KBM-7 (cell line): ENCODE measurements around the gene JAZF1.

Experiments used
- DNase-seq: peaks from one replicate; pipeline ENCODE4 v3.0.0-alpha.2; 2015
- in situ Hi-C: fragments of 300-500 bp; cut with MboI; formaldehyde crosslinking; loops from 2 replicates; pipeline ENCODE4 v1.14.3; 2020; ENCODE audit warnings: low sequenced_read_pairs, low pct_unique_long_range_greater_than_20kb, mixed read lengths

Gene JAZF1

DNA sequence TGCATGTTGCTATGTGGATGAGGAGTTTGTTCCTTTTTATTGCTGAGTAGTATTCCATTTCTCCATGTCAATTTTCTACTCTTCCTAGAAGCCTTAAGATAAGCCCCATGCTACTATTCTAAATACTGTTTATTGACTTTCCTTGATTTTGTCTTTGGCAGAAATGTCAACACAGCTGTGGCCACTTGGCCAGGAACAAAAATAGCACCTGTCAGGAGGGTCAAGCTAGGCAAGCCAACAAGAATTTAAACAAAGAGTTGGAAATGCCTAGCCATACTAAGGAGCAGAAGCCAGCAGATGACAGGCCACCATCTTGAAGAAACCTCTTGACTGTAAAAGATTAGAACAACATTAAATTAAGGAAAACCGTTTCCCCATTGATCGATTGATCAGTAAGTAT, 34.7 kb downstream of the JAZF1 start:
- in situ Hi-C loops, result no loop called here

DNA sequence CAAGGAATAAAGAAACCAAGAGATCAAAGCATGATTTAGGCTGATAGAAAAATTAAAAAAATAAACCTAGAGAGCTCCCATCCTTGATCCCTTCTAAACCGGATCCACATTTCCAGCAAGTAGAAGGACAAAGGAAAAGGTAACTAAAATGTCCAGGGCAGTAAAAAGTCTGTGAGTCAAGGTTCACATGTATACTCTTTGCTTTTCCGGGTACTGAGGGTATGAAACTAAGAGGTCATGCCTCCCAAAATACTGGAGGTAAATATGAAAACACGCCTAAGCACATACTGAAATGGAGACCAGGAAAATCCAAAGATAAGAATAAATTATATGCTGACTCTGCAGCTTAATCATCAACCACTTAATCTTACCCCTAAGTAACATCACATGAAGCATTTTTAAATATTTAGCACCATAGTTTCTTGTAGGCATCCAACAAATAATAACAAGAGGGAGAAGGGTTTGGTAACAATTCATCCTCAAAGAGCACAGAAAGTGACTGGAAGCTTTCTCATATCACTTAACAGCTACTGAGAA, 35.4 kb downstream of the JAZF1 start:
- in situ Hi-C loops, result no loop called here

More for the DNA sequence above, 34.7 kb downstream of the JAZF1 start:
- DNase-seq, result no peak

DNA sequence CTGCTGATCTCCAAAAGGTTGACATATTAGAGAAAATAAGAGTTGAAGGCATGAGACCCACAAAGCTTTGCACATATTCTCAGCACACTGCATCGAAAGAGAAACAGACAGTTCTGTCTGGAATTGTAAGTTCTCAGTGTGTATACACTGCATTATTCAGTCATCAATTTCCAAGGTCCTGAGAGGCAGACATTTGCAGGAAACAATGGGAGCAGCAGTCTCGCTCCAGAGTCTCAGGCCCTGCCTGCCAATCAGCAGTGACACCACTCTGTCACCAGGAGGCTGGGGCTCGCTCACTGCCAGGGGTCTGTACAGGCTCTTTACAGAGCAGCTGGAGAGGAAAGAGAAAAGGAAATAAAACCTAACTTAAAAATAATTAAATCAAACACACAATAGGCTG, 36.3 kb downstream of the JAZF1 start:
- DNase-seq, result no peak
- in situ Hi-C loops, result no loop called here

More for the DNA sequence above, 35.4 kb downstream of the JAZF1 start:
- no peak for DNase-seq

DNA sequence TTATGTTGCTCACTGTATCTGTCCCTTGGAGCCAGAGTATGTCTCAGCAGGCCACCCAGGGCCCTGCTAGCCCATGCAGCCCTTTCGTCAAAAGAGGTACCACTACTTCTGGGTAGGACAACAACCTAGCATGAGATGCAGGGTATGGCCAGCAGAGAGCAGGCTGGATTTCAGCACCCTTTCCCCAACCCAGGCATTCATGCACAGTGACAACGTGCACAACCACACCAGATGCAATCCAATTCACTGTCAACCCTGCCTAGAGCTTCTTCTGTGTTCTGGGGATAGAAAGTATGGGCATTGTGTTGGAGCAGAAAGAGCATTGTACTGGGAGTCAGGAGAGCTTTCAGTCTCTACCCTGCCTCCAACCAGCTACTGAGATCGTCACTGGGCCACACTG, 37.9 kb downstream of the JAZF1 start:
- in situ Hi-C loops, result no loop called here

DNA sequence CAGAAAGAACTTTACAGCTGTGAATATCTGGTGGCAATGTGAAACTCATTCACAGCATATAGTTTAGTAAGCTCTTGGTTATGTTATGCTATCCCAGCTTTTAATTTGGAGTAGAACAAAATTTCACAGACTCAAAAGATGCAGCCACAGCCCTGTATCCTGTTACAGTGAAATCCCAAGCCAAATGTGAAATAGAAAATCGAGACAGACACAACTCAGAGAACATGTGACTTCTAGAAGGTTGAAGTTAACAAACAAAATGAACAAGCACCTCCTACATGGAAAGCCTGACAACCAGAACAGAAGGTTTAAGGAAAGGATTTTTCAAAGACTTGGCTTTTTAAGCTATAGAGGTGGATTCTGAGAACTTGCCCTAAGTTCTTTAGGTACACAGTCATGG, 39.6 kb downstream of the JAZF1 start:
- DNase-seq, result no peak
- in situ Hi-C loops, result no loop called here

More for the DNA sequence above, 37.9 kb downstream of the JAZF1 start:
- DNase-seq, result no peak

DNA sequence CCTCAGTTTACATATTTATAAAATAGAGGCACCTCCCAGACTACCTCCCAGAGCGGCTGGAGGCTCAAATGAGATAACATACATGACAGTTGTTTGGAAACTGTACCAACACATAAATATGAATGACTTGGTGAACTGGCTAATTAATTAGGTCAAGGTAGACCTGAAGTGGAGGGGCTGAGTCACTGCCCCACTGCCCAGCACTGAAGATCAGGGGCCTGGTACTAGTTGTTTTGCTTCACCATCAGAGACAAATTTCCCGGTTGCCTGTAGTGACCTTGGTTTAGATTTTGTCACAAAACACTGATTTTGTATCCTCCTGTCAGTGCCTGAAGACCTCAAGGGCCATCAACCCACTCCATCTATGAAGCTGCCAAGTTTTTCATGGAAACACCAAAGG, 41.8 kb downstream of the JAZF1 start:
- in situ Hi-C loops, result no loop called here
- DNase-seq, result no peak

DNA sequence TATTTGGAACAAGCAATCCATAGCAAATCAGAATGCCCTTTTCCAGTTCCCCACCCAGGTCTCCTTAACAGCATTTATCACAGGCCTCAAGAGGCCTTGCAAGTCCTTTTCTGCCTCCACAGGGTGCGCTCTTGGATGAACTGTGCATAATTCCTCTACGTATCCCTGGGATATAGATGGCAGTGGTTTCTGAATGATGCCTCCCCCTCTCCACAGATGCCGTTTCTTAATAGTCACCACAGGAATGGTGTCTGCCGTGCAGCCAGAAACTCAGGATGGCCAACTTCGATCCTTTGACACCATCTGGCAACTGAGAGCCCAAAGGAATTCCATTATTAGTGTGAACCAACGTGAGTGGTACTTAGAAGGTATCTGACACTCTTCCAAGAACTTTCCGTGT, 43.1 kb downstream of the JAZF1 start:
- in situ Hi-C loops, result no loop called here
- no peak for DNase-seq

DNA sequence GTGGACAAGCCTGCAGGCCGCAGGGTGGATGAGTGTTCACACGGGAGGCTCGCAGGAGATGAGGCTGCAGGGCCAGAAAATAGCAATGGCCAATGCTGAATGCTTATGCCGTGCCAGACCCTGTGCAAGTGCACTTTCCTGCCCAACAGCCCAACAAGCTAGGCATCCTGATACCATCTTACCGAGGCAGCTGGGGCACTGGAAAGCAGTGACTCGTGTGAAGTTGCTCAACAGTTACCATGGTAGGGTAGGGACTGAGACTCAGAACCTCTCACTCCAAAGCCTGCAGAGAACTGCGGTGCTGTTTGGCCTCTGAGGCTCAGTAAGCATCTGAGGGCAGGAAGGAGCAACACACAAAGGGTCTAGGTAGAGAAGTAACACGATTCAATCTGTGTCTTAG, 43.7 kb downstream of the JAZF1 start:
- DNase-seq, result no peak
- in situ Hi-C loops, result no loop called here

DNA sequence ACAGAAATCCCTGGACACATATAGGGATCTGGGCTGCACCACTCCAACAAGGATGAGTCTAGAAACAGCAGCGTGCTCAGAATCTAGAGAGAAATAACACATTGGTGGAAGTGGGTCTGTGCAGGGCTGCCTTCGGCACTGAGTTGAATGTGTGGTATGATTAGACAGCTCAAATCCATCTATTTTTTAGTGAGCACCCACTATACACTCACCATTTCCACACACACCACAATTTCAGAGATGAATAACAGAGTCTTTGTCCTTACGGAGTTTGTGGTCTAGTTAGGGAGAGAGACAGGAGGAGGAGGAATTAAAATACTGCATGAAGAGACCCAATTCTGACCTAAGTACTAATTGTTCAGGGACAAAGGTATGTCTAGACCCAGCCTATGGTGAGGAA, 44.2 kb downstream of the JAZF1 start:
- in situ Hi-C loops, result no loop called here
- DNase-seq, result no peak

DNA sequence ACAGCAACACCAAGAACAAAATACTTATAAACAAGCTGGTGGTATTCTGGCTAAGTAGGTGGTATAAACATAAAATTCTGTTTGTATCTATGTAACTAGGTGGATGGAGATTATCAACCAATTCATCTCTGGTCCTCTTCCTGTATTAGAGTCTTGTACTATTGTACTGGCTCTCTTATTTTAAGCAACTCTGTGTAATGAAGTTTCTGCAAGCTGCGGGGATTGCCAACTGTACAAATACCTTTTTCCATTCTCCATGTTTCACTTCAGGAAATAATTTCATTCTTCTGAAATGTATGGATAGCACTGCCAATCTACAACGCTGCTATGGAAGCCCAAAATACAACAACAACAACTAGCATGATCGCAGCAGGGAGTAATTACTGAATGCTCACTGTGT, 44.8 kb downstream of the JAZF1 start:
- in situ Hi-C loops, result no loop called here
- DNase-seq, result no peak

DNA sequence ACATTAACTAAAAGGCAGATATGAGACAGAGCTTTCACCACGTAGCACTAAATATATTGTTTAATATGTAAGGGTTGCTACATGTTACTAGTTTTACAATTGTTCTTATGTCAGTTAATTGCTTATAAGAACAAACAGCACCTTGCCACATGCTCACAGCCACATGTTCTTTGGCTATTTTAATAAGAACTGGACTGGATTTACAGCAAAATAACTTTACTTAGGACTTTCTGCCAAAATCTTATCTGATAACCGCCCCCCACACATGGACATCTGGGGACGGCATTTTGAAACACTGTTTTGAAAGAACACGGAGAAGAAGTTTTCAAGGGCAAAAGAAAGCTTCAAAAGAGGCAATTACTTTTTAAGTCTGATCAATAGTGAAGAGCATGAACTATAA, 45.3 kb downstream of the JAZF1 start:
- in situ Hi-C loops, result no loop called here
- no peak for DNase-seq

DNA sequence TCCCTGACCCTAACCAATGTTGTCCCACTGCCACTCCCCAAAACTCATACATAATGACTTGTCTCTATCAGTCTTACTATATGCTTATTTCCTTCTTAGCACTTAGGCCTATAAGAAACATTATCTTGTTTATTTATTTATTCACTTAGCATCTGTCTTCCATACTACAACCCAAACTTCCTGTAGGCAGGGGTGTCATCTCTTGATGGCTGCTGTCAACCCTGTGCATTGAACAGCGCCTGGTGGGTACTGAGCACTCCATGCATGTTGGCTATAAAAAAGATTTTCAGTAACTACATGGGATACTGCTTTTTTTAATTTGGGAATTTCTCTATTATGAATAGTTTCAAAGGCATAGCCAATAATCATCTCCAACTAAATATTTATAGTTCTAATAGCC, 46.7 kb downstream of the JAZF1 start:
- in situ Hi-C loops, result no loop called here
- DNase-seq, result no peak

DNA sequence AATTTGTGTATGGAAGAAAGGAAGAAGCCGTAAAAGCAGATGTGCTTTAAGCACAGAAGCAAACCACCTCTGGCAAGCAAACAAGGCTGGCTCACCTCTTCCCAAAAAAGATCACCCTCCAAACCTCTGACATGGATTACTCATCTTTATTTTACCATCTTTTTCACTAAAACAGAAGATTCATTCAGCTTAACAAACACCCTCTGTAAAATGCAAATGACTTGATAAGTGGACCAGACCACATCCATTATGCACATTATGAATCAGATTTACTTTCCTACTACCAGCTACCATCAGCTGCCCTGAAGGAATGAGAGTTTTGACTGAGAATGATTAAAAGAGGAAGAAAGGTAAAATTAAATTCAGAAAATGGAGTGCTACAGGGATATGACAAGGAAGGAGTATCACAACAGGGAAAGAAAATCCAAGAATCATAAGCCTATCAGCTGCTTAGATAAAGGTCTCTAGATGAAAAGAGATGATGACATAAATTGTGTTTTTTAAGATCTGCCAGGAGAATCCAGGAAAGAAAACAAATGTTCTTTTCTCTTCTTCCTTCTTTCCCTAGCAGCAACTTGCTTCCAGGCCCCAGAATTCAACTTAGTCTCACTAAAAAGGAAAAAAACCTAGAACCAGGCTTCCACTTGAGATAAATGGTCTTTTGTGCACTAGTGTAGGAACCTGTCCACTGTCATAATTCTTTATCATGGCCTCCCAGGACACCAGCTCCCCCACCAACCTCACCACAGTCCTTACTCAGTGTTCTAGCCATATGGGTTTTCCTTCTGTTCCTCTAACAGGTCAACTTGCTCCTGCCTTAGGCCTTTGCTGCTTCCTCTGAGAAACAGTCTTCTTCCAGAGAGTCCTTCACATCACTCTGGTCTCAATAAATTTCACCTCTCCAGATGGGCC, 47.4 kb downstream of the JAZF1 start:
- in situ Hi-C loops, result no loop called here

DNA sequence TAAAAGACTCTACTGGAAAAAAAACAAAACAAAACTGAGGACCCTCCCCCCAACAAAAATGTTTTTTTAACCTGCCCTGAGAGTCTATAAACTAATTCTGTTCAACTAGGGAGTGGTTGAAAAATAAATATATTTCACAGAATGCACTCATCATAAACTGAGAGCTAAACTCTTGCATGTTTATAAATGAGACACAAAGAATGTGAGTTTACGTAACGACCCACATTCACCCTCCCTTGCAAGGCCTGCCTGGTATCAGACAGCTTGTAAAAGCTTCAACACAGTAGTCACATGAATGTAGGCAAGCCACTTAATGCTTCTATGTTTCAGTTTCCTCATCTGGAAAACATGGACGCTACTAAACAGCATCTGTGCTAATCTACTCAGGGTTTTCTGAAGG, 50.3 kb downstream of the JAZF1 start:
- no peak for DNase-seq
- in situ Hi-C loops, result no loop called here

More for the DNA sequence above, 47.4 kb downstream of the JAZF1 start:
- DNase-seq, result no peak

DNA sequence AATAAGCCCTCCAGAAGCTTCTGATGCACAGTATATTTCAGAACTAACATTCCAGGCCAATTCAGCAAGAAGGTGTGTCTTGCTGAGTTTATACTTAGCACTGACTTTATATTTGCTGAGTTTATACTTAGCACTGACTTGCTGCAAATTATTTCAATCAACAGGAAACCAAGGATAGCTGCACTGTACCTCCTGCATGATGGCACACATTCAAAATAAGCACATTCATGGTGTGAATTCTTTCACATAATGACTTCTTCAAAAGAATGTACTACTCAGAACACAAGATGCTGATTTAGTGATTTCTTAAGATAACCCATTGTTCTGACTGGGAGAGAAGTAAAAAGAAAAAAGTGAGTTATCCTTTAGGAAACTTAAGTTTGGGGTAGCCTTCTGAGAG, 52.0 kb downstream of the JAZF1 start:
- no peak for DNase-seq
- in situ Hi-C loops, result no loop called here

DNA sequence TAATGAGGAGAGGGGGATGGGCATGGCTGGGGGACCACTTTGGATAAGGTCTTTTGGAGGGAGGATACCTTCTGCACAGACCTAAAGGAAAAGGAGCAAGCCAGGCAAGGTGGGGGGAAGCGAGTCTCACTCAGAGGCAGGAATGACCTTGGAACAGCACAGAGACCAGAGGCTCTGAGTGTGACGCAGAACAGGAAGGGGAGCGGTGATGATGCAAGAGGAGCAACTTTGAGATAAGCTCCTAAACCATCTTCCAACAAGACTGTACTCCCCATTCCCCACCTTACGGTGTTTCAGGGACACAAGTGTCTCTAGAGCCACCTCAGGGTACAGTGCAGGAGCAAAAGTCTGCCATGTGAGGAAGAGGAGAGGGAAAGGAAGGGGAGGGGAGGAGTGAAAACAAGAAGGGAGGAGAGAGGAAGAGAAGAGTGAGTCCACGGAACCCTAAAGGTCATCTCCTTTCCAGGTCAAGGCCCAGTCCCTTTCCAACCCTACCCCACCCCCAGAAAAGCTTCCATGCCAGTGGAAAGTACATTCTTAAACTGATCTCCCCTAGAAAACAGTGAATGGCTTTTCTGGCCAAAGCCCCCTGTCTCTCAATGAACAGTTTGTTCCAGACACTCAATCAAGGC, 54.1 kb downstream of the JAZF1 start:
- in situ Hi-C loops, result no loop called here
- DNase-seq, result no peak

DNA sequence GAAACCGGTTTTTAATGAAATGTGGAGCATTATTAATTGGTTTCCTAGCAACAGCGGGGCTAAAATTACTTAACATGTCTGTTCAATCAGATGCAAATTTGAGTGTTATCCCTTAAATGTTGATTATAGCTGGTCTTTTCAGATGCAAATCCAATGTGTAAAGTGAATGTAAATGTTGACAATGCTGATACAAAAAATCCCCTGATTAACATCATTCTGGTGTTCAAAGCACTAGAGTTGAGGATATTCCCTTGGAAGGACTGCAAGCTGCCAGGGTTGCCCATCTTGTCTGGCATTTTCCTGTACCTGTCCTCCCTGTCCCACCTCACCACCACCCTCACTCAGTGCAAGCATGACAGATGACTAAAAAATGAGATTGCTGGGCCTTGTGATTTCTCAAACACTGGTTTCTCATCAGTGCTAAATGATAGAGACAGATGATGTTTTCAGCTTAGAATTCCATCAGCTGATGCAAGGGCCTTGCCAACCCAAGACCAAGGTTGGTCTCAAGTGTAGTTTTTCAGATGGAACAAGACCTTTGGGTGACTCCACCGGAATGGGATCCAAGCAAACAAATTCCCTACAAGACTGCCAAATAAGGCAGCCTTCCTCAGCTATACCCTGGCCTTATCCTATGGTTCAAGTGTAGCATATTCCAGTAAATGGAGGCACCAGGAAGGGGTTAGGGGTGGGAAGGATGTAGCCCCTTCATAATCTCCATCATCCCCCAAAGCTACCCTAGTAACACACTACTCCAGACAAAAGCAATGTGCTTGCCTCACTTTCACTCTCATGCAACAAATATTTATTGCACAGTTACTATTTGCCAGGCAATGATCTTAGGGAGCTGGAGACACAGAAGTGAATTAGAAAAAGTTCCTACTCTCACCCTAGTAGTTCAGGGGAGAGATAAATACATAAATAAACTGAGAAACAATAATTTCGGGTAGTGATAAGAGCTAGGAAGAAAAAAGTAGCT, 54.9 kb downstream of the JAZF1 start:
- in situ Hi-C loops, result no loop called here
- no peak for DNase-seq

DNA sequence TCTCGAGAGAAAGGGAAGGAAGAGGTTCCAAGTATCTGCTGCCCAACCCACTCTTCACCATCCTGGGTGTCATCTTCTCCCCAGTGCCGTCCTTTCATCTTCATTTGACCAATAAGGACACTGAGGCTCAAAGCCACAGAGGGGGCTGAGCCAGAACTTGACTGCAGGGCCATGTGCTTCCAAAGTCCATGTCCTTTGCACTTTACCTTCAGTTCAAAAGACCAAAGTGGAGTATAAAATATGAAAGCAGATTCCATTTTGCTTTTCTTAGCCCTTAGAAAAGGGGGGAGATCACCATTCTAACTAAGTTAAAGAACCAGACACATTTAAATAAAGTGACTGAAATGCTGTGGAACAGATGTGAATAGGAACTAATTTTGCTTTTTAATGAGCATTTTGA, 56.2 kb downstream of the JAZF1 start:
- no peak for DNase-seq
- in situ Hi-C loops, result no loop called here

DNA sequence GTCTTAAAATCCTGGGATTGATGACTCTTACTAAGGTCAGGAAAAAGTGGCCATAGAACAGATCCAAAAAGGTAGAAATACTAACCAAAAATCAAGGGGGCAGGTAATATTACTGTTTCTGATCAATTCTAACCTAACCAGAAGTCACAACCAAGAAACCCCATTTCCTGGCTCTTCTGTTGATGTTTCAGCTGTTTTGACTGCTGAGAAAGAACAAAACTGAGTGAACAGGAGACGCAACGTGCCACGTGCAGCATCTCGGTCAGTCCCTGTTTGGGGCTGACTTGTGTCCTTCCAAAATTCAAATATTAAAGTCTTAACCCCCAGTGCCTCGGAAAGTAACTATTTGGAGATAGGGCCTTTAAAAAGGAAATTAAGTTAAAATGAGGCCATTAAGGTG, 56.8 kb downstream of the JAZF1 start:
- in situ Hi-C loops, result no loop called here

More for the DNA sequence above, 56.8 kb downstream of the JAZF1 start:
- DNase-seq, result no peak
